SK-N-SH (cell line): ENCODE data around the gene OBSCN. TPM values are rescaled to one million over a fixed set of nuclear protein-coding genes. Genes with fewer than 3 reads are reported as not detected.

Source experiments
- CTCF ChIA-PET: fragments of 300-600, 350-600 bp; formaldehyde crosslinking; extraction: SDS; loops from one replicate; lab custom pipeline; 2021; lab: Yijun Ruan, JAX
- POLR2A ChIA-PET: fragments of 350-600 bp; sonication (Branson Sonifier 250); formaldehyde crosslinking; extraction: SDS; loops from one replicate; lab custom pipeline; 2020; ENCODE audit warnings: antibody characterized with exemption, inconsistent platforms; lab: Yijun Ruan, JAX
- DNase-seq: peaks from one replicate; pipeline ENCODE4 v3.0.0; 2012
- H2AFZ ChIP-seq: fragments of 200-600 bp; sonication (generic); 2 replicates; pipeline ENCODE4 v1.8.1; 2016; ENCODE audit warnings: antibody characterized with exemption, mild to moderate bottlenecking, low read depth
- H3F3A ChIP-seq: fragments of 200-600 bp; sonication (generic); replicated peaks from 2 replicates; pipeline ENCODE3; 2016; ENCODE audit warnings: antibody characterized with exemption, mild to moderate bottlenecking; ENCODE audit not compliant: insufficient read depth
- H3K27ac ChIP-seq, 2 experiments: fragments of 200-500 bp in 1 of 2; fragments of 200-600 bp in 1 of 2; sonication (Bioruptor generic) in 1 of 2; sonication (generic), shearing (Covaris generic) in 1 of 2; 2 replicates each; pipeline versions ENCODE4 v1.5.1 to v1.6.1; 2014 to 2016; ENCODE audit warnings: low read depth in 2 of 2, inconsistent platforms in 1 of 2, low read length in 1 of 2, mild to moderate bottlenecking in 1 of 2, mixed read lengths in 1 of 2
- H3K27me3 ChIP-seq: fragments of 200-600 bp; sonication (generic), shearing (Covaris generic); 2 replicates; pipeline ENCODE4 v1.6.1; 2016; ENCODE audit warnings: mixed run types; ENCODE audit not compliant: insufficient read depth
- H3K36me3 ChIP-seq, 2 experiments: fragments of 200-500 bp in 1 of 2; fragments of 200-600 bp in 1 of 2; sonication (Bioruptor generic) in 1 of 2; sonication (generic) in 1 of 2; replicated peaks in 1 of 2; 2 replicates each; pipeline versions ENCODE3 to v1.5.1; 2014 to 2016; ENCODE audit warnings: low read length in 1 of 2, mild to moderate bottlenecking in 1 of 2; ENCODE audit not compliant: insufficient read depth in 2 of 2, control insufficient read depth in 1 of 2
- H3K4me1 ChIP-seq, 2 experiments: fragments of 200-500 bp in 1 of 2; fragments of 200-600 bp in 1 of 2; sonication (Bioruptor generic) in 1 of 2; sonication (generic), shearing (Covaris generic) in 1 of 2; 2 replicates each; pipeline versions ENCODE4 v1.5.1 to v1.6.1; 2014 to 2016; ENCODE audit warnings: low read depth in 1 of 2, low read length in 1 of 2, mixed run types in 1 of 2; ENCODE audit not compliant: insufficient read depth in 2 of 2, control insufficient read depth in 1 of 2
- H3K4me2 ChIP-seq: fragments of 200-600 bp; sonication (generic), shearing (Covaris generic); 2 replicates; pipeline ENCODE4 v1.6.1; 2017; ENCODE audit warnings: mixed run types
- H3K4me3 ChIP-seq, 2 experiments: fragments of 200-500 bp in 1 of 2; fragments of 200-600 bp in 1 of 2; sonication (Bioruptor generic) in 1 of 2; sonication (generic), shearing (Covaris generic) in 1 of 2; 2 replicates each; pipeline versions ENCODE4 v1.5.1 to v1.8.1; 2014 to 2016; ENCODE audit warnings: low read depth in 2 of 2, inconsistent platforms in 1 of 2, low read length in 1 of 2, mild to moderate bottlenecking in 1 of 2, mixed read lengths in 1 of 2, moderate library complexity in 1 of 2
- H3K79me2 ChIP-seq: fragments of 200-600 bp; sonication (generic); 2 replicates; pipeline ENCODE4 v1.8.1; 2017; ENCODE audit warnings: mild to moderate bottlenecking; ENCODE audit not compliant: insufficient read depth
- H3K9ac ChIP-seq: fragments of 200-600 bp; sonication (generic); 2 replicates; pipeline ENCODE4 v1.6.1; 2017; ENCODE audit warnings: mixed run types
- H3K9me2 ChIP-seq: fragments of 200-600 bp; sonication (generic); 2 replicates; pipeline ENCODE4 v1.6.1; 2017; ENCODE audit warnings: mixed run types
- H3K9me3 ChIP-seq: fragments of 200-600 bp; sonication (generic); 2 replicates; pipeline ENCODE4 v1.6.1; 2017; ENCODE audit warnings: mixed run types, mild to moderate bottlenecking, moderate library complexity
- H4K20me1 ChIP-seq: fragments of 200-600 bp; sonication (generic); 2 replicates; pipeline ENCODE4 v1.6.1; 2017; ENCODE audit warnings: mild to moderate bottlenecking, mixed run types; ENCODE audit not compliant: insufficient read depth
- FOXM1 ChIP-seq: IDR thresholded peaks from 2 replicates; pipeline ENCODE4 v1.4.0; 2012; ENCODE audit warnings: low read depth, mild to moderate bottlenecking
- GABPA ChIP-seq: IDR thresholded peaks from 2 replicates; pipeline ENCODE4 v1.4.0; 2012; ENCODE audit warnings: low read depth, mild to moderate bottlenecking
- NRF1 ChIP-seq: IDR thresholded peaks from 2 replicates; pipeline ENCODE4 v1.6.1; 2012; ENCODE audit warnings: low read depth, mild to moderate bottlenecking, low read length
- POLR2AphosphoS5 ChIP-seq: IDR thresholded peaks from 2 replicates; pipeline ENCODE4 v1.6.1; 2012; ENCODE audit warnings: low read depth, low read length
- RAD21 ChIP-seq: IDR thresholded peaks from 2 replicates; pipeline ENCODE4 v1.6.1; 2012; ENCODE audit warnings: mild to moderate bottlenecking, low read length
- RFX5 ChIP-seq: IDR thresholded peaks from 2 replicates; pipeline ENCODE4 v1.6.1; 2012; ENCODE audit warnings: mild to moderate bottlenecking, improper control_type of control experiment, low read length
- WGBS: methylation state at CpG from one replicate; pipeline ENCODE4 v1.1.6; 2017; ENCODE audit warnings: low lambda C conversion rate; 5-methylcytosine and 5-hydroxymethylcytosine counted together
- polyA plus RNA-seq, 3 experiments: library from polyadenylated mRNA; depleted of rRNA; stranded (reverse); fragments of >200 nt; gene quantifications; 2 replicates each; pipeline ENCODE4 v1.2.3, GENCODE V29; 2012
- TF ChIP-seq, protein P1 (sequence below): IDR thresholded peaks from 2 replicates; pipeline ENCODE4 v1.4.0; 2012; ENCODE audit warnings: low read depth, borderline replicate concordance
- TF ChIP-seq, protein P2 (sequence below): fragments of 200-600 bp; sonication (generic); IDR thresholded peaks from 2 replicates; pipeline ENCODE4 v1.6.1; 2017; ENCODE audit warnings: antibody characterized with exemption, mild to moderate bottlenecking, moderate library complexity
- TF ChIP-seq, protein P3 (sequence below): fragments of 150-350 bp; IDR thresholded peaks from 2 replicates; pipeline ENCODE4 v1.6.1; 2017; ENCODE audit warnings: antibody characterized with exemption, low read length, low read depth, borderline replicate concordance

Gene OBSCN
- polyA plus RNA-seq, 1 of the 3 experiments (the other 2 are of a cell fraction): 4.0 TPM

DNA sequence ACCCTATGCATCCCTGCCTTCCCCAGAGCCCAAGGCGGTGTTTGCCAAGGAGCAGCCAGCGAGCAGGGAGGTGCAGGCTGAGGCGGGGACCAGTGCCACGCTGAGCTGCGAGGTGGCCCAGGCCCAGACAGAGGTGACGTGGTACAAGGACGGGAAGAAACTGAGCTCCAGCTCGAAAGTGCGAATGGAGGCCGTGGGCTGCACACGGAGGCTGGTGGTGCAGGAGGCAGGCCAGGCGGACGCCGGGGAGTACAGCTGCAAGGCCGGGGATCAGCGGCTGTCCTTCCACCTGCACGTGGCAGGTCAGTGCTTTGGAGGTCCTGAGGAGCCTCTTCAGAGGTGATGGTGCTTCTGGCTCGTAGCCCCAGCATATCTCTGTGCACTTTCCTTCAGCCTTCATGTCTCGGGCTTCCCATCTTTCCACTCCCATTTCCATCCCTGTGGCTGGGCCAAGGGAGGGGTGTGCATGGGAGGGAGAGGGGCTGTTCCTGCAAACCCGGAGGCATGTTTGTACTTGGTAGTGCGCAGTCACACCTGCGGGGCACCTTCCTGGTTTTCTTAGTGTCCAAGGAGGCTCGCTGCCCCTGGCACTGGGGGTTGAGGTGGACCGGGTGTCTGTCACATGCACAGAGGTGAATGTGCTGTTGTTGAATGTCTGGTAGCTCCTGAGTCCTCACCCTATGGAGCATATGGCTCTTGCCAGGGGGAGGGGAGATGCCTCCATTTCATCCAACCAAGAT lies 56.4 kb downstream of the OBSCN start:
- Histone ChIP-seq H3K4me1 (no peaks in the 10 kb centered on the region), H3K9me2 (no peaks in the 10 kb centered on the region), H3K27me3 (no peaks in the 10 kb centered on the region), H3K36me3 (no peaks in the 10 kb centered on the region), H3F3A (no peaks in the 10 kb centered on the region), H3K79me2 (no peaks in the 10 kb centered on the region), H3K4me2 (no peak overlapping the region), H3K9me3 (no peaks in the 10 kb centered on the region), H3K9ac (no peak overlapping the region)
- WGBS: 86% methylated on average over 12 of the region's 24 CpGs
- CTCF ChIA-PET: no interaction called here
- POLR2A ChIA-PET: no interaction called here
- DNase-seq: no peak
- TF ChIP-seq, protein P1, sequence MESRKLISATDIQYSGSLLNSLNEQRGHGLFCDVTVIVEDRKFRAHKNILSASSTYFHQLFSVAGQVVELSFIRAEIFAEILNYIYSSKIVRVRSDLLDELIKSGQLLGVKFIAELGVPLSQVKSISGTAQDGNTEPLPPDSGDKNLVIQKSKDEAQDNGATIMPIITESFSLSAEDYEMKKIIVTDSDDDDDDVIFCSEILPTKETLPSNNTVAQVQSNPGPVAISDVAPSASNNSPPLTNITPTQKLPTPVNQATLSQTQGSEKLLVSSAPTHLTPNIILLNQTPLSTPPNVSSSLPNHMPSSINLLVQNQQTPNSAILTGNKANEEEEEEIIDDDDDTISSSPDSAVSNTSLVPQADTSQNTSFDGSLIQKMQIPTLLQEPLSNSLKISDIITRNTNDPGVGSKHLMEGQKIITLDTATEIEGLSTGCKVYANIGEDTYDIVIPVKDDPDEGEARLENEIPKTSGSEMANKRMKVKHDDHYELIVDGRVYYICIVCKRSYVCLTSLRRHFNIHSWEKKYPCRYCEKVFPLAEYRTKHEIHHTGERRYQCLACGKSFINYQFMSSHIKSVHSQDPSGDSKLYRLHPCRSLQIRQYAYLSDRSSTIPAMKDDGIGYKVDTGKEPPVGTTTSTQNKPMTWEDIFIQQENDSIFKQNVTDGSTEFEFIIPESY: no peak
- TF ChIP-seq NRF1 (no peak), GABPA (no peak), FOXM1 (no peak), POLR2AphosphoS5 (no peak), RAD21 (no peak), RFX5 (no peak)
- TF ChIP-seq, protein P2, sequence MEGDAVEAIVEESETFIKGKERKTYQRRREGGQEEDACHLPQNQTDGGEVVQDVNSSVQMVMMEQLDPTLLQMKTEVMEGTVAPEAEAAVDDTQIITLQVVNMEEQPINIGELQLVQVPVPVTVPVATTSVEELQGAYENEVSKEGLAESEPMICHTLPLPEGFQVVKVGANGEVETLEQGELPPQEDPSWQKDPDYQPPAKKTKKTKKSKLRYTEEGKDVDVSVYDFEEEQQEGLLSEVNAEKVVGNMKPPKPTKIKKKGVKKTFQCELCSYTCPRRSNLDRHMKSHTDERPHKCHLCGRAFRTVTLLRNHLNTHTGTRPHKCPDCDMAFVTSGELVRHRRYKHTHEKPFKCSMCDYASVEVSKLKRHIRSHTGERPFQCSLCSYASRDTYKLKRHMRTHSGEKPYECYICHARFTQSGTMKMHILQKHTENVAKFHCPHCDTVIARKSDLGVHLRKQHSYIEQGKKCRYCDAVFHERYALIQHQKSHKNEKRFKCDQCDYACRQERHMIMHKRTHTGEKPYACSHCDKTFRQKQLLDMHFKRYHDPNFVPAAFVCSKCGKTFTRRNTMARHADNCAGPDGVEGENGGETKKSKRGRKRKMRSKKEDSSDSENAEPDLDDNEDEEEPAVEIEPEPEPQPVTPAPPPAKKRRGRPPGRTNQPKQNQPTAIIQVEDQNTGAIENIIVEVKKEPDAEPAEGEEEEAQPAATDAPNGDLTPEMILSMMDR: no peak
- TF ChIP-seq, all 33 proteins: peak for 0
- Histone ChIP-seq H3K27ac (no peak overlapping the region), H3K4me3 (no peak overlapping the region), H2AFZ (no peak overlapping the region), H4K20me1 (no peaks in the 10 kb centered on the region)

DNA sequence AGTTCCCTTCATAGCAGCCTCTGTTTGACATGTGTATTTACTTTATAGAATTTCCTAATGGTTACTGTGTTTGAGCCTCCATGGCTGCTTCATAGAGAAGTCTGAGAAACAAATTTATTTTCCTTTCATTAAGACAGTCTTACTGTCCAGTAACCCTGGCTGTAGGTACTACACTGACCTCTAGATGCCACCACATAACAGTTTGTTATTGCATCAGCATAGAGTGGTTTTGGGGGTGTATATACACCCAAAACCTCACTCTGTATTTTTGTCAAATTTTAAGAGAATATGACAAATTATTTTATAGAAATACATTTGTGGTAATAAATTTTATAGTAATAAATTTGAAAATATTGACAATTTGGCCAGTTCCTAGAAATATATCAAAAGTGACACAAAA lies 57.3 kb downstream of the OBSCN start:
- peak; percentile 39 for DNase-seq
- H3K9me2 ChIP-seq: no peaks in the 10 kb centered on the region
- no peaks in the 10 kb centered on the region for H3K36me3 ChIP-seq
- H3K27me3 ChIP-seq: no peaks in the 10 kb centered on the region
- TF ChIP-seq, protein P2: peak; percentile 22
- TF ChIP-seq RAD21: peak; percentile 40
- TF ChIP-seq, protein P3, sequence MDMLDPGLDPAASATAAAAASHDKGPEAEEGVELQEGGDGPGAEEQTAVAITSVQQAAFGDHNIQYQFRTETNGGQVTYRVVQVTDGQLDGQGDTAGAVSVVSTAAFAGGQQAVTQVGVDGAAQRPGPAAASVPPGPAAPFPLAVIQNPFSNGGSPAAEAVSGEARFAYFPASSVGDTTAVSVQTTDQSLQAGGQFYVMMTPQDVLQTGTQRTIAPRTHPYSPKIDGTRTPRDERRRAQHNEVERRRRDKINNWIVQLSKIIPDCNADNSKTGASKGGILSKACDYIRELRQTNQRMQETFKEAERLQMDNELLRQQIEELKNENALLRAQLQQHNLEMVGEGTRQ: no peak
- H3K4me1 ChIP-seq: no peaks in the 10 kb centered on the region
- POLR2A ChIA-PET: no interaction called here
- no peaks in the 10 kb centered on the region for H3K9me3 ChIP-seq
- H4K20me1 ChIP-seq: no peaks in the 10 kb centered on the region
- H2AFZ ChIP-seq: no peak overlapping the region
- H3F3A ChIP-seq: no peaks in the 10 kb centered on the region
- CTCF ChIA-PET: no interaction called here
- no peak overlapping the region for H3K4me3 ChIP-seq
- H3K4me2 ChIP-seq: no peak overlapping the region
- no peak overlapping the region for H3K27ac ChIP-seq
- no peak overlapping the region for H3K9ac ChIP-seq
- H3K79me2 ChIP-seq: no peaks in the 10 kb centered on the region
